ENCODE measurements around the gene TAX1BP1.

TAX1BP1 gene

DNA sequence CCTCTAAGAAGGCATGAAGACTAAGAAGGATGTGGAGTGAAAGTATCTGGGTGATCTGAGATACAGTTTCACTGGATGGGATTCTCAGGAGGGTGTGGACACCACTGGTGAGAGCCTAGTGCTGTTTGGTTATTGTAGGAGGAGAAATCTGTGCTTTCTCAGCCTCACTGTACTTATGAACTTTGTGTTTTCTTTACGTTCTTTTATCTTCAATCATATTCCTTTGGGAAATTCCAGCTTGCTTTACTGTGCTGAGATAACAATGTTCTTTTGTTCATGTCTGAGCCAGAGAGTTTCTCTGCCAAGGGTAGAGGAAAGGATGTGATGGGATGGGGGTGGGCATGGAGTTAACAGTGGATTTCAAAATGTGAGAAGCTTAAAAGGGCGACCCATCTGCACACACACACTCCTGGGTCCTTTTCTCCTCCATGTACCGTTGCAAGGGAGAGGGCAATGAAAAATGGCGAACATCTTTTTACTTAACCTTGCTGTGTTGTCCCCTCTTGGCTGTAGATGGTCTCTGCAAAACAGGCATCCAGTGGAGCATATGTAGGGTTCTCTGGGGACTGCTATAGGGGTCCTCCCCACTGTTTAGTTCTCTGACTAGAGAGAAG lies 25.0 kb upstream of the TAX1BP1 start:
- TF ChIP-seq POLR2A (IDR thresholded peaks at IDR 0.05; ENCODE audit: low read length) (no peak), GATA1 (IDR thresholded peaks at IDR 0.05; ENCODE audit: low read depth, low read length) (no peak)
- no peak for DNase-seq

GRCh38 chr7:27723085-27723484 lies 16.9 kb upstream of the TAX1BP1 start:
- TF ChIP-seq GATA1 (IDR thresholded peaks at IDR 0.05; ENCODE audit: low read depth, low read length) = no peak
- no peak for TF ChIP-seq POLR2A (IDR thresholded peaks at IDR 0.05; ENCODE audit: low read length)
- DNase-seq = peak; percentile 9 to 10

- no peak for DNase-seq
- TF ChIP-seq POLR2A (IDR thresholded peaks at IDR 0.05; ENCODE audit: low read length) (no peak), GATA1 (IDR thresholded peaks at IDR 0.05; ENCODE audit: low read depth, low read length) (no peak)
Measured at GRCh38 chr7:27727058-27727457, 12.9 kb upstream of the TAX1BP1 start.

- no peak for TF ChIP-seq POLR2A (IDR thresholded peaks at IDR 0.05; ENCODE audit: low read length)
- TF ChIP-seq GATA1 (IDR thresholded peaks at IDR 0.05; ENCODE audit: low read depth, low read length) = no peak
- no peak for DNase-seq
Measured at GRCh38 chr7:27730112-27730511, 9.8 kb upstream of the TAX1BP1 start.

DNA sequence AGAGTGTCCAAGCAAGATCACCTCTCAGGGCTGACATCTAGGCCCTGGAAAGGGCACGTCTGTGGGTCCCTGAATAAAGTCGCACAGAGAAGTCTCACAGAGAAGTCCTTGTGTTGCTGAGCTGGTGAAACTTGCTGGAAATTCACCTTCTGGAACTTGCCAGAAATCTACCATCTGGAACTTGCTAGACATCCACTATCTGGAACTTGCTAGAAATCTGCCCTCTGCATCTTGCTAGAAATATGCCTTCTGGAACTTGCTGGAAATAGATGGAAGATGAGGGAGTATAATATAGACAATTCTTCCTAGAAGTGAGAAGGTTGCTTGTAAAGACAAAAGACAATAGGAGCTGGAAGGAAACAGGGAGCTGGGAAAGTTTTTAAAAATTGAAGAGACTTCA lies 5.4 kb upstream of the TAX1BP1 start:
- TF ChIP-seq POLR2A (IDR thresholded peaks at IDR 0.05; ENCODE audit: low read length) = no peak
- no peak for TF ChIP-seq GATA1 (IDR thresholded peaks at IDR 0.05; ENCODE audit: low read depth, low read length)

DNA sequence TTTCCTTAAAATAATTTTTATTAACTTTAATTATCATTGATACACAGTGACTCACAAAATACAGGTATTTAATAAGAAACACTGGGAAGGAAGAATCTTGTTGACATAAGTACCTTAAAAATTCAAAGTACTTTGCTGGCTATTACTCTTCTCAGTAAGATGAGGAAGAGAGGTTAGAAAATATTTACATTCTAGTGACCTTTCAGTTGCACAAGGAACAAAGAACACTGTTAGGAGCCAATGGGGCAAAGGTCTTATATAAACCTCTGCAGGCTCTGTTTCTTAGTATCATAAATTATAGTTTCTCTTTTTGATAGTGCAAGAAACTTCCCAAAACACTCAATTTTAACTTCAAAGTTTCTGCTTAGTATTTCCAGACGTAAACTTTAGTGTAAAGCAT lies 4.8 kb upstream of the TAX1BP1 start:
- no peak for DNase-seq
- TF ChIP-seq GATA1 (IDR thresholded peaks at IDR 0.05; ENCODE audit: low read depth, low read length) (no peak), POLR2A (IDR thresholded peaks at IDR 0.05; ENCODE audit: low read length) (no peak)

More for the DNA sequence above, 5.4 kb upstream of the TAX1BP1 start:
- DNase-seq = peak; percentile 4 to 13

DNA sequence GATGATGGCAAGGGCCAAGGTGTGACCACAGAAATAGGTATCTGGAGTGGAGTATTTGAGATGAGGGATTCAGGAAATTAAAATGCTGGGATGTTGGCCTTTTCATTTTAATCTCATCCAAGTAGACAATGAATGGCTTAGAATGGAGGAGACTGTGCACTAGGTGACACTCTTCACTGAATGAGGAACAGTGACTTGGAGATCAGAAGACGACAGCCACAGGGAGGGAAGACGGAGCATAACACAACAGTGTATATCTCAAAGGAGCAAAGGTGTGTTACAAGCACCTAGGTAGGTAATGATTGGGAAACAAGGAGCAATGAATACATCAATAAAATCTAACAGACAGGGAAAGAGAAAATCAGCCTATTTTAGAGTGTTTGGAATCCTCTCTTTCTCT lies 4.1 kb upstream of the TAX1BP1 start:
- TF ChIP-seq POLR2A (IDR thresholded peaks at IDR 0.05; ENCODE audit: low read length) (no peak), GATA1 (IDR thresholded peaks at IDR 0.05; ENCODE audit: low read depth, low read length) (no peak)
- DNase-seq = no peak

GRCh38 chr7:27737178-27737577 lies 2.8 kb upstream of the TAX1BP1 start:
- DNase-seq = no peak

GRCh38 chr7:27737616-27738015 lies 2.3 kb upstream of the TAX1BP1 start:
- TF ChIP-seq GATA1 (IDR thresholded peaks at IDR 0.05; ENCODE audit: low read depth, low read length) (no peak), POLR2A (IDR thresholded peaks at IDR 0.05; ENCODE audit: low read length) (no peak)
- no peak for DNase-seq

More at GRCh38 chr7:27737178-27737577, 2.8 kb upstream of the TAX1BP1 start:
- no peak for TF ChIP-seq POLR2A (IDR thresholded peaks at IDR 0.05; ENCODE audit: low read length)
- TF ChIP-seq GATA1 (IDR thresholded peaks at IDR 0.05; ENCODE audit: low read depth, low read length) = no peak

- DNase-seq = peak; percentile 69 to 87
- TF ChIP-seq GATA1 (IDR thresholded peaks at IDR 0.05; ENCODE audit: low read depth, low read length) = no peak
- no peak for TF ChIP-seq POLR2A (IDR thresholded peaks at IDR 0.05; ENCODE audit: low read length)
Measured at GRCh38 chr7:27739301-27739908, 557 bp upstream of the TAX1BP1 start.

GRCh38 chr7:27740449-27741086 lies 606 bp downstream of the TAX1BP1 start:
- TF ChIP-seq POLR2A (IDR thresholded peaks at IDR 0.05; ENCODE audit: low read length) (no peak), GATA1 (IDR thresholded peaks at IDR 0.05; ENCODE audit: low read depth, low read length) (no peak)
- peak; percentile 84 to 90 for DNase-seq

- DNase-seq = peak; percentile 10 to 17
Measured at GRCh38 chr7:27742091-27742710, 2.2 kb downstream of the TAX1BP1 start.

DNA sequence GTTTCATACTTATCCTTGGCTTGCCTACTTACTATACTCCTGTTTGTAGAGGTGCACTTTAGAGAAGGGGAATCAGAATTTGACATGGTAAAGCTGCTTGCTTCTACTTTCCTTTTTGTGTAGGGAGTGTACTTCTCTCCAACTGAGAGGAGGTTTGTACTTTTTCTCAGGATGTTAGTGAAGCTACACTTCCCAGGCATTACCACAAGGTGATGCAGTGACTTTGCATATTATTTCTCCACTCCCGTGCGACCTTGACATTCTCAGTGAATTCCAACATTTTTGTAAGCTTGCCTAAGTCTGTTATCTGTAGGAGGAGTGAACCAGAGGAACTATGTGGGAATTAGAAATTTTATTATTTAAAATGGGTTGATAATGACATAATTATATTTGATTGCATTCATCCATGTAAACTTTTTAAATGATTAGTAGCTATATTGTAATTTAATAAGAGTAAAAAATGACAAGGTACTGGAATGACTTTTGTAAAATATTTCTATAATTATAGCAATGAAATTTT lies 5.2 kb downstream of the TAX1BP1 start:
- DNase-seq = peak; percentile 59 to 67
- no peak for TF ChIP-seq GATA1 (IDR thresholded peaks at IDR 0.05; ENCODE audit: low read depth, low read length)
- no peak for TF ChIP-seq POLR2A (IDR thresholded peaks at IDR 0.05; ENCODE audit: low read length)

- no peak for DNase-seq
Measured at GRCh38 chr7:27746486-27746885, 6.5 kb downstream of the TAX1BP1 start.

More at GRCh38 chr7:27746486-27746885, 6.5 kb downstream of the TAX1BP1 start:
- TF ChIP-seq GATA1 (IDR thresholded peaks at IDR 0.05; ENCODE audit: low read depth, low read length) = no peak
- TF ChIP-seq POLR2A (IDR thresholded peaks at IDR 0.05; ENCODE audit: low read length) = no peak

Data from erythroblast (primary cell).